ENCODE data around the gene TJP1.

- TF ChIP-seq, protein P1, sequence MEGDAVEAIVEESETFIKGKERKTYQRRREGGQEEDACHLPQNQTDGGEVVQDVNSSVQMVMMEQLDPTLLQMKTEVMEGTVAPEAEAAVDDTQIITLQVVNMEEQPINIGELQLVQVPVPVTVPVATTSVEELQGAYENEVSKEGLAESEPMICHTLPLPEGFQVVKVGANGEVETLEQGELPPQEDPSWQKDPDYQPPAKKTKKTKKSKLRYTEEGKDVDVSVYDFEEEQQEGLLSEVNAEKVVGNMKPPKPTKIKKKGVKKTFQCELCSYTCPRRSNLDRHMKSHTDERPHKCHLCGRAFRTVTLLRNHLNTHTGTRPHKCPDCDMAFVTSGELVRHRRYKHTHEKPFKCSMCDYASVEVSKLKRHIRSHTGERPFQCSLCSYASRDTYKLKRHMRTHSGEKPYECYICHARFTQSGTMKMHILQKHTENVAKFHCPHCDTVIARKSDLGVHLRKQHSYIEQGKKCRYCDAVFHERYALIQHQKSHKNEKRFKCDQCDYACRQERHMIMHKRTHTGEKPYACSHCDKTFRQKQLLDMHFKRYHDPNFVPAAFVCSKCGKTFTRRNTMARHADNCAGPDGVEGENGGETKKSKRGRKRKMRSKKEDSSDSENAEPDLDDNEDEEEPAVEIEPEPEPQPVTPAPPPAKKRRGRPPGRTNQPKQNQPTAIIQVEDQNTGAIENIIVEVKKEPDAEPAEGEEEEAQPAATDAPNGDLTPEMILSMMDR (IDR thresholded peaks at IDR 0.05), result no peak
- no peak for TF ChIP-seq ZFX (IDR thresholded peaks at IDR 0.05; ENCODE audit: borderline replicate concordance)
Observed at GRCh38 chr15:29759596-29759995, 62.7 kb downstream of the TJP1 start.

All from 22Rv1 (cell line).